ENCODE data around the gene GCC2.
"Not testable (repeated sequence)": the region's sequence is repeated elsewhere in the genome, so short reads cannot be mapped to it uniquely, and the experiment has no call there.

GCC2 gene

DNA sequence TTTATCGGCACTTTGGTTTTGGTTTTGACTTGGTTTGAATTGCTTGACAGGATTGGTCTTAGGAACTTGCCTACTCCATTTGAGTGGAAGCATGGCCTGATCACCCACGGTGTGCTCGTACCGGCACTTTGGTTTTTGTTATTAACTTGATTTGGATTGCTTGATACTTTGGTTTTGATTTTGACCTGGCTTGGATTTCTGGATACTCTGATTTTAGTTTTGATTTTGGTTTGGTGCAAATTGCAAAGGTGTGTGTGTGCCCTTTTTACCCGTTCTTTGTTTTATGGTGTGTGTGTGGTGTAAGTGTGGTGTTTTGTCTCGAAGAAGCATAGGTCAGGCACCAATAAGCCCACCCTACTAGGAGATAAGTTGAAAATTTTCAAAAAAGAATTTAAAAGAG, 75.7 kb downstream of the GCC2 start:
- DNase-seq, result not testable (repeated sequence)

DNA sequence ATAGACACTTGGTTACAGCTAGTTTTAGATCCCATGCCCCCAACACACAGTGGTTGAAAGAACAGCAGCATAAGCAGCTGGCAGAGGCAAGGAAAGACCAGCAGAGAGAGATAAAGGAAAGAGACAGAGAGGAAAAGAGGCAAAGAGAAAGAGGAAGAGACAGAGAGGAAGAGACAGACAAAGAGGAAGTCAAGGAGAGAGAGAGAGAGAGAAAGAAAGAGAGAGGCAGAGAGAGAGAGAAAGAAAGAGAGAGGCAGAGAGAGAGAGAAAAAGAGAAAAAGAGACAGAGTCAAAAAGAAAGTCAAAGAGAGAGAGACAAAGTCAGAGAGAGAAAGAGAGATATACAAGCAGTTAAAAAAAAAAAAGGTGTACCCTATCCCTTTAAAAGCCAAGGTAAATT, 76.3 kb downstream of the GCC2 start:
- not testable (repeated sequence) for DNase-seq

DNA sequence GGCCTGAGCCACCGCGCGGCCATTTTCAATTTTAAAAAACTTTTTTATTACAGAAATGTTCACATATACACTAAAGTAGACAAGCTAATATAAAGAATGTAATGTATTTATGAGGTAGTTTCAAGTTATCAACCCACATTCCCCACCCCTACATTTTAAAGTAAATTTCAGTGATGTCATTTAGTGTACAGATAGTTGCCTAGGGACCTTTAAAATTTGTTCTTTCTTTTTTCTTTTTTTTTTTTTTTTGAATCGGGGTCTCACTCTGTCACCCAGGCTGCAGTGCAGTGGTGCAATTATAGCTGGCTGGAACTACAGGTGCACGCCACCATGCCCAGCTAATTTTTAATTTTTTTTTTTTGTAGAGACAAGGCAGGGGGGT, 82.7 kb downstream of the GCC2 start:
- DNase-seq, result no peak

- DNase-seq, result peak; percentile 84 to 85
These were observed 85.0 kb downstream of the GCC2 start, which contains the start of gene LIMS1 for GRCh38 chr2:108533832-108534583. Gene LIMS1 (plus strand): TSS chr2:108534470. CDS start chr2:108534563, 93 bp downstream.

GRCh38 chr2:108534584-108535356, 85.8 kb downstream of the GCC2 start:
- DNase-seq, result peak; percentile 18 to 46

GRCh38 chr2:108535357-108535631, 86.3 kb downstream of the GCC2 start:
- DNase-seq, result no peak

DNA sequence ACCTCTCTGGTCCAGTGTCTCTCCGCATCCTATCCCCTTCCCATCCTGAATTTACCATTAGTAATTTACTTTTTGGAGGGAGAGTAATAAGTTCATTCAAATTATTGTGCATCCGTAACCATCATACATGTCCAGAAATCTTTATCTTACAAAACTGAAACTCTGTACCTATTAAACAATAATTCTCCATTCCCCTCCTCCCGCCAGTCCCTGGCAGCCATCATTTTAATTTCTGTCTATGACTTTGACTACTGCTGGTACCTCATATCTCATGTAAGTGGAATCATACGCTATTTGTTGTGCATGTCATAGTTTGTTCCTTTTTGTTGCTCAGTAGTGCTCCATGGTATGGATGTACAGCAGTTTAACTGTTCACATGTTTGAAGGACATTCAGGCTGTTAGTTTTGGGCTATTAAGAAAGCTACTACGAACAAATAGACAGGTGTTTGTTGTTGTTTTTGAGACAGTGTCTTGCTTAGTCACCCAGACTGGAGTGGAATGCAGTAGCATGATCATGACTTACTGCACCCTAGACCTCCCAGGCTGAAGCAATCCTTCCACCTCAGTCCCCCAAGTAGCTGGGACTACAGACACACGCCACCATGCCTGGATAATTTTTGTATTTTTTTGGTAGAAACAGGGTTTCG, 87.3 kb downstream of the GCC2 start:
- DNase-seq, result no peak

- no peak for DNase-seq
These were observed 87.9 kb downstream of the GCC2 start for GRCh38 chr2:108536911-108537310.

DNA sequence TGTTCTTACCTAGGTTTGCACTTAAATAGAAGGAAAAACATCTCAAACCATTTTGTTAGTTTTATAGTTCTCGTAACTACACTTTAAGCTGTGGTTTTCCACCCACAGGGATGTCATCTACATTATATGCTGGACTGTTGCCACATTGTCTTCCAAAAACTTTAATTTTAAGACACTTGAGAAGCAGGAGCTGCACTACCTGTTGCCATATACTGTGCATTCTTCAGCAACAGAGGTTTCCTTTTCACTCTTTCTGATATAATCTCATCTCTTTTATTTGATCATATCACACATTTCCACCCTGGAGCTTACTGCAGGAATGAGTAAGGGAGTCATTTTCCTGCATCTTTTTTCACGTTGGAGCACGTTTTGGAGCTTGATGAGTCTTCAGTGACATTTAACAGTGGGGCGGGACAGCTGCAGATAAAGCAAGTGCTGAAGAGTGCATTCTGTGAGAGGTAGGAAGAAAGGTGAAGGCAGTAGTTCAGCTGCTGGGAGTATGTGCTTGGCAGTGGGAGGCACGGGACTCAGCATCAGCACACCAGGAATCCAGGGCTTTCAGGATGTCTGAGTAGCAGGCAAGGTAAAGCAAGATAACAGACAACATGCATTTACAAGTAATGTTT, 89.1 kb downstream of the GCC2 start:
- no peak for DNase-seq

- no peak for DNase-seq
These were observed 92.4 kb downstream of the GCC2 start for GRCh38 chr2:108541451-108541850.

DNA sequence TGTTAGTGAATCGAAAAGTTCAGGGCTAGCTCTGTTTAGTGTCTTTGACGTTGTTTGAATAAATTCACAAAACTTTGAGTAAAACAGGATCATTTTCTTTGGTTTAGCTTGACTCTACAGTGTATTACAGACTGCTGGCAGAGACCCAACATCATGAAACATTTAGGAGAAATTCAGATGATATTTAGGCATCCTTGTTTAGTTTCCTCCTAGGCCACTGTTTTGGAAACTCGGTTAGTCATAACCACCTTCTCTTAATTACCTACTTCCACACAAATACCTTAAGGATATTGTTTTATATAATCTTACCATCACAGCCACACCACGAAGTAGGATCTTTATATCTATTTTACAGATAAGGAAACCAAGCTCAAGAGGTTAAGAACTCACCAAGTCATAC, 93.1 kb downstream of the GCC2 start:
- DNase-seq, result no peak

- DNase-seq, result no peak
These were observed 98.6 kb downstream of the GCC2 start for GRCh38 chr2:108547606-108548005.

GRCh38 chr2:108548208-108549003, 99.4 kb downstream of the GCC2 start:
- DNase-seq, result no peak

- no peak for DNase-seq
These were observed 103.6 kb downstream of the GCC2 start for GRCh38 chr2:108552566-108552965.

DNA sequence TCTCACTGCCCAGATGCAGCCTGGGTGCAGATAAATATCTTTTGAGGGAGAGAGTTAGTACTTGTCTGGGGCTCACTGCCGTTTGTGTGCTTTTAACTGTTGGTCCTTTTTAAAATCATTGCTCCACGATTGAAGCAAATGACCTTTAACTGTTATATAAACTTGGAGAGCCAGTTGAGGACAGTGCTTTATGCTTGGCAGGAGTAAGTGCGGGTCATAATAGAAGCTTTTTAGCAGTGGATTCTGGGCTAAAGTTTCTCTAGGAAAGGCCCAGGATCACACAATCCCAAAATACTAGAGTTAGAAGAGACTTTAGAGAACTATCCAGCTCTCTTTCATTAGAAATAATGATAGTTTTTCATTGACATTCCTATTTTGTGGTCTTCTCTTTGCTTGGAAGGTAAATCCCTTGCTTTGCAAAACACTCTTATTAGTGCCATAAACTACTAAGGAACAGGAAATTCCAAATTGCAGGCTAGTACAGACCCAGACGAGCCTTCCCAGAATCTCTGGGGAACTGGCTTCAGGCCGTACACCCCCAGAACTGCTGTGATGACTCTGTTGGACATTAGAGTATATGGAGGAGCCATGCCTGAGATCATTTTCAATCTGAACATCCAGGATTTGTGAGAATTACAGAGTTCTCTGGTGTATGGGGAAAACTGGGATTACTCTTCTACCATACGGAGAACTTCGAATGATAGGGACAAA, 104.4 kb downstream of the GCC2 start:
- no peak for DNase-seq

GRCh38 chr2:108554528-108554927, 105.5 kb downstream of the GCC2 start:
- no peak for DNase-seq

DNA sequence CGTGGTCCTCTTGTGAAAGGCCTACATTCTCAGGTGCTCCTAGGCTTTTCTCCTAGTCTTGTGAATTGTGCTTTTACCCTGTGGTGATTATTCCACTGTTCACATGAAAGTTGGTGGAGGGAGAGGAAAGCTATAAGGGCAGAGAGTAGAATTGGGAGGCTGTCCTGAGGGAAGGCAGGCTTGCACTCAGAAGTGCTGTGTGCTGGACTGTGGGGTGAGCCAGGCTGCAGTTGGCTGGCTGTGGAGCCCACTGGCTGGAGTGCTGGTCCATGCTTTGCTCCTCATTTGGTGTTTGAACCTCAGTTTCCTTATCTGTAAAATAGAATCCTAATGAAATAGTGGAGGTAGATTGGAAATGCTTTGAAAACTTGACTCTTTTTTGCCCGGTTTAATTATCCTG, 106.6 kb downstream of the GCC2 start:
- no peak for DNase-seq

DNA sequence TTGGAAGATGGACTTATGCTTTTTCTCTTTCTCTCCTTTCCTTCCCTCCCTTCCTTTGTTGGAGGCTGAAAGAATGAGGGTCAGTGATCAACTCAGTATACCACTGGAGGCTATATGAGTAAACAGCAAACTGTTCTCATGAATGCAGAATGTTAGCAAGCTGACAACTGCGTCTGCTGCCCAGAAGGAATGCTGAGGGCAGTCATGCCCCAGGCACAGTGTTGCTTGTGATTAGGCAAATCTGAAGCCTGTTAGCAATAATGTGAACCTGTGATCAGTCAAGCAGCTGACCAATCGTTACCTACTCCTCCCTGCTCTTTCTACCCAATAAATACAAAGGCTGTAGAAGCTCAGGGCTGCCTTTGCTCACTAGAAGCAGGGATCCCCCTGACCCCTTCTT, 107.6 kb downstream of the GCC2 start:
- DNase-seq, result not testable (repeated sequence)

Data from NCI-H524 (cell line).